Measurements from ENCODE around the gene PSKH1. TPM values are rescaled to one million over a fixed set of nuclear protein-coding genes. Genes with fewer than 3 reads are reported as not detected.
A peak's percentile ranks its signal among the peaks of the same experiment; 100 is the strongest.

PSKH1 gene
- total RNA-seq = 10 to 100 TPM; 26.6 to 28.6 TPM
- 10 to 100 TPM; 20.8 to 34.5 (median 22.2) TPM for polyA plus RNA-seq
- total RNA-seq = 9.3 to 24.4 (median 18.7) reads per million in 6 experiments

DNA sequence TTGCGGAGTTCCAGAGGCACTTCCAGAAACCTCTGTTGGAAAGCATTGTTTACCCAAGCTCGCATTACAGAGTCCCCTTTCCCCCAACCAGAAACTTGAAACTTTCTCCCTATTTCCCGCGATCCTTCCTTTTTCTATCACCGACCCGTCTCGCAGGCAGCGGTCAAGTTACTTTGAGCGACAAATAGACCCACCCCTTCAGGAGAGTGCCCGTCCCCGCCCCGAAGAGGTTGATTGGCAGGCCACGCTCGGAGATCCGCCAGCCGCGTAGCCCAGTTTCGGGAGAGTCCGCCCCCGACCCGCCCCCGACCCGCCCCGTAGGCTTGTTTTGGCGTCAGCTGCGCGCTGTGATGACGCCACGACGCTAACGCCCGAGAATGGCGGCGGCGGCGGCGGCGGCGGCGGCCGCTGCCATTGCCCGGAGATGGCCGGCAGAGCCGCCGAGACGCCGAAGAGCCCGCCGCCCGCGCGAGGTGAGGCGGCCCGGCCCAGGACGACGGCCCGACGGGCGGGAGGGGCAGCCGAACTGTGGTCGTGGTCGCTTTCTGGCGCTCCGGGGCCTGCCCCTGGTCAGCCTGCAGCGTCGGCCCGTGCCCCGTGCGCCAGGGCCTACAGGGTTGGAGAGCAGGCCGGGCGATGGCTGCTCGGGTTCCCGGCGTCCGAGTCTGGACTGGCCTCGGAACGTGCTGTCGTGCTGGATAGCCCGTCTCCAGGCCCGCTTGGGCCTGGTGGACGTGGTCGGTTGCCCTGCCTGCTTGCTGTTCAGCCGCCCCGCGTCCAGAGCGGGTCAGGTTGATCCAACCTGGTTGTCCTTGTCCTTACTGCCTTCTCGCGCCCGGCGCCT, at the start of gene PSKH1:
TSS of gene PSKH1 (plus strand) at position 356 of the 844 bp plus-strand sequence. CDS start 15,496 bp downstream, outside the sequence.
- Mint-ChIP-seq H3K4me1 (peaks cover 15 to 48% (median 39%) of the 10 kb centered on the region in 4 donors), H3K27ac (peak within 1 kb of the TSS; percentile 73 to 99 (median 97)), H3K36me3 (peaks cover 0 to 3% (median 0%) of the 10 kb centered on the region in 3 donors), H3K4me3 (peak within 1 kb of the TSS; percentile 89 to 99 (median 94)), H3K27me3 (no peaks in the 10 kb centered on the region), H3K9me3 (no peaks in the 10 kb centered on the region)
- peak; percentile 82 to 96 (median 89) for DNase-seq
- ATAC-seq = peak; percentile 97 to 98
- POLR2A ChIA-PET = interaction anchor here (0.6 to 3.2 kb wide), 11 partner anchors 11 to 372 kb away, joined by 3 to 15 read pairs (median 3); partner anchors contain the start of genes EDC4 and PSMB10

GRCh38 chr16:67843343-67843765, 49.7 kb upstream of the PSKH1 start:
- H3K9me3 Mint-ChIP-seq = no peaks in the 10 kb centered on the region
- peak overlapping the region; percentile 93 to 96 (median 96) for H3K4me3 Mint-ChIP-seq
- peaks cover 15 to 51% (median 45%) of the 10 kb centered on the region in 4 donors for H3K4me1 Mint-ChIP-seq
- DNase-seq (peak in 2 of 10 donors; percentile 37 to 81), ATAC-seq (no peak)
- POLR2A ChIA-PET = interaction anchor here (0.6 to 3.1 kb wide), 18 partner anchors 10 to 442 kb away, joined by 3 to 15 read pairs (median 4); partner anchors contain the start of genes EDC4, NFATC3, PSMB10 and RANBP10
- no peaks in the 10 kb centered on the region for H3K27me3 Mint-ChIP-seq
- no peaks in the 10 kb centered on the region for H3K36me3 Mint-ChIP-seq
- H3K27ac Mint-ChIP-seq = peak overlapping the region; percentile 83 to 97 (median 96)

DNA sequence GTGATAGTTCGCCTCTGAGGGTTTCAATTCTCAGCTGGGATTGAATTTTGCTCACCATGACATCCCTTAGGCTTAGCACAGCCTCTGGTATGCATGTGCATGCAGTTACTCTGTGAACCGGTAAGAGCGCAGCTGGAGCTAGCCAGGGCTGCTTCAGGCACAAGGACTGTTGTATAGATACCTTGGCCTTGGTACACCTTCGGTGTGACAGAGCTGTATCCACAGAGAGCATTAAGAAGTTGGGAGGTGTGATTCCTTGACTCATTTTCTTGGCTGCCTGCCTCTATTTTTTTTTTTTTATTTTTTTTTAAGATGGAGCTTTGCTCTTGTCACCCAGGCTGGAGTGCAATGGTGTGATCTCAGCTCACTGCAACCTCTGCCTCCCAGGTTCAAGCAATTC, 48.6 kb upstream of the PSKH1 start:
- POLR2A ChIA-PET = interaction anchor here (0.6 to 3.1 kb wide), 10 partner anchors 9 to 226 kb away, joined by 3 to 15 read pairs (median 8); partner anchors contain the start of genes EDC4, PSMB10, RANBP10 and TSNAXIP1
- Mint-ChIP-seq H3K4me1 (peaks cover 18 to 59% (median 49%) of the 10 kb centered on the region in 4 donors), H3K36me3 (no peaks in the 10 kb centered on the region), H3K4me3 (peak overlapping the region; percentile 66 to 96 (median 94)), H3K9me3 (no peaks in the 10 kb centered on the region), H3K27ac (peak overlapping the region in 9 of 10 donors; percentile 57 to 97 (median 90)), H3K27me3 (no peaks in the 10 kb centered on the region)
- no peak for ATAC-seq
- DNase-seq = no peak

- ATAC-seq (no peak), DNase-seq (no peak)
- H3K36me3 Mint-ChIP-seq = peaks cover 0 to 3% (median 0%) of the 10 kb centered on the region in 3 donors
- H3K4me3 Mint-ChIP-seq = peak overlapping the region; percentile 80 to 96 (median 88)
- peaks cover 18 to 63% (median 52%) of the 10 kb centered on the region in 4 donors for H3K4me1 Mint-ChIP-seq
- H3K9me3 Mint-ChIP-seq = no peaks in the 10 kb centered on the region
- no peaks in the 10 kb centered on the region for H3K27me3 Mint-ChIP-seq
- POLR2A ChIA-PET = interaction anchor here (0.6 to 3.1 kb wide), 7 partner anchors 10 to 52 kb away, joined by 3 to 14 read pairs (median 5); partner anchors contain the start of genes EDC4, RANBP10 and TSNAXIP1
- H3K27ac Mint-ChIP-seq = peak overlapping the region; percentile 85 to 96 (median 94)
These were observed 47.6 kb upstream of the PSKH1 start for GRCh38 chr16:67845291-67846062.

GRCh38 chr16:67846063-67846319, 47.1 kb upstream of the PSKH1 start:
- ATAC-seq = no peak

DNA sequence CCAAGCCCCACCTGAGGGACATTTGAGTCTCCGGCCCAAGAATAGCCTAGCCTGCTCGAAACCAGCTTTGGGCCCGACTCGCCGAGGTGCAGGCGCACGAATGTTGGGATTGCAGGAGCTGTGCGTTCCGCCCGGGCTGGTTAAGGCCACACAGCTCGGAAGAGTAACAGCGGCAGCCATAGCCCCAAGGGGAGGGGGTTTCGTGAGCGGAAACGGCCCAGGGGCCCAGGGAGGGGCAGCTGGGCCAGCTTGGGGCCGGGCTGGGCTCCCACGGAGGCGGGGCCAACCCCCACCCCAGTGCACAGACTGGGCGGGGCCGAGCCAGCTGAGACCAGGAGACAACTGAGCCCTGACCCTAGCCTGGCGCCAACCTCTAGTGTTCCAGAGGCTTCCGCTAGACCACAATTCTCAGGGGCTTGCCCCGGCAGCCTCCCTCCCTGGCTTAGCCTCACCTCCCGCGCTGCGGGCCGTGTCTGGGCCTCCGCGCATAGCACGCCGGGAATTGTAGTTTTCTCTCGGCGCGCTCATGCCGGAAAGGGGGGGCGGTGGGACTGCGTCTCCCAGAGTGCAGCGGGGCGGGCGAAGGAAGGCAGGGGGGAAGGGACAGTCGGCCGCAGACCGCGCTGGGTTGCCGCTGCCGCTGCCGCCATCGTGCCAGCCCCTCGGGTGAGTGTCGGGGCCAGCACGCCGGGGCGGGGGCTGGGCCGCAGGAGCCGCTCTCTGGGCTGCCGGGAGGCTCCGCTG, 46.6 kb upstream of the PSKH1 start, which contains the start of gene NUTF2:
TSS of gene NUTF2 (plus strand) at position 614 of the 744 bp plus-strand sequence. CDS start 18,198 bp downstream, outside the sequence.
- Mint-ChIP-seq H3K27me3 (no peaks in the 10 kb centered on the region), H3K9me3 (no peaks in the 10 kb centered on the region), H3K4me3 (peak within 1 kb of the TSS; percentile 80 to 96 (median 89)), H3K4me1 (peaks cover 17 to 70% (median 49%) of the 10 kb centered on the region in 4 donors), H3K27ac (peak within 1 kb of the TSS; percentile 88 to 96 (median 94)), H3K36me3 (peaks cover 0 to 3% (median 0%) of the 10 kb centered on the region in 3 donors)
- DNase-seq (peak; percentile 89 to 99 (median 96)), ATAC-seq (peak; percentile 61 to 65)
- POLR2A ChIA-PET = interaction anchor here (0.9 to 1.3 kb wide), 8 partner anchors 13 to 365 kb away, joined by 3 to 9 read pairs (median 5); partner anchors contain the start of genes ATP6V0D1, EDC4, RANBP10 and TSNAXIP1

More at GRCh38 chr16:67846063-67846319, 47.1 kb upstream of the PSKH1 start:
- Mint-ChIP-seq H3K4me1 (peaks cover 18 to 67% (median 52%) of the 10 kb centered on the region in 4 donors), H3K27me3 (no peaks in the 10 kb centered on the region), H3K4me3 (peak overlapping the region; percentile 80 to 96 (median 88)), H3K27ac (peak overlapping the region; percentile 85 to 96 (median 94)), H3K36me3 (peaks cover 0 to 3% (median 0%) of the 10 kb centered on the region in 3 donors), H3K9me3 (no peaks in the 10 kb centered on the region)
- POLR2A ChIA-PET = interaction anchor here (0.9 to 1.3 kb wide), 7 partner anchors 12 to 290 kb away, joined by 3 to 9 read pairs (median 5); partner anchors contain the start of genes EDC4, RANBP10 and TSNAXIP1
- DNase-seq = no peak

- DNase-seq = peak in 1 of 10 donors; percentile 55
- POLR2A ChIA-PET = interaction anchor here (1.2 to 1.3 kb wide), 3 partner anchors 15 to 366 kb away, joined by 3 to 6 read pairs (median 5); partner anchors contain the start of gene ATP6V0D1
- Mint-ChIP-seq H3K4me1 (peaks cover 16 to 68% (median 46%) of the 10 kb centered on the region in 4 donors), H3K27me3 (no peaks in the 10 kb centered on the region), H3K4me3 (peak within 1 kb of the TSS; percentile 80 to 96 (median 89)), H3K36me3 (peaks cover 0 to 3% (median 0%) of the 10 kb centered on the region in 3 donors), H3K27ac (peak within 1 kb of the TSS; percentile 53 to 96 (median 90)), H3K9me3 (no peaks in the 10 kb centered on the region)
- peak; percentile 49 to 52 for ATAC-seq
These were observed 45.8 kb upstream of the PSKH1 start, which contains the start of gene CENPT for GRCh38 chr16:67847064-67847861. CENPT (minus strand) TSS chr16:67847693; CDS start chr16:67833859, 13,834 bp downstream.

DNA sequence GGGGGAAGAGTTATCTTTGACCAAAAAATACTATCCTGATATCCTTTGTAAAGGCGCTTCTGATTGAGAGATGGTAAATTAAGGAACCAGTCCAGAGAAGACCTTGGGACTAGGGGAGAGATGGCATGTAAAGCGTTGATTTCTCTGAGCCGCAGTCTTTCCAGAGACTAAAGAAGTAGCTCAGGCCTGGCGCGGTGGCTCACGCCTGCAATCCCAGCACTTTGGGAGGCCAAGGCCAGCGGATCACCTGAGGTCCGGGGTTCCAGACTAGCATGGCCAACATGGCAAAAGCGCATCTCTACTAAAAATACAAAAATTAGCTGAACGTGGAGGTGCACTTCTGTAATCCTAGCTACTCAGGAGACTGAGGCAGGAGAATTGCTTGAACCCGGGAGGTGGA, 44.9 kb upstream of the PSKH1 start:
- Mint-ChIP-seq H3K4me3 (peak overlapping the region; percentile 77 to 96 (median 88)), H3K4me1 (peaks cover 16 to 66% (median 42%) of the 10 kb centered on the region in 4 donors), H3K27me3 (no peaks in the 10 kb centered on the region), H3K9me3 (no peaks in the 10 kb centered on the region), H3K27ac (peak overlapping the region in 6 of 10 donors; percentile 25 to 89 (median 66)), H3K36me3 (peaks cover 0 to 3% (median 0%) of the 10 kb centered on the region in 3 donors)
- ATAC-seq (no peak), DNase-seq (no peak)
- POLR2A ChIA-PET = interaction anchor here (1.3 kb wide), 1 partner anchor 25 kb away, joined by 3 read pairs; the partner anchor contains the start of gene EDC4

GRCh38 chr16:67853670-67854069, 39.4 kb upstream of the PSKH1 start:
- no peak for ATAC-seq
- Mint-ChIP-seq H3K9me3 (no peaks in the 10 kb centered on the region), H3K36me3 (peaks cover 0 to 10% (median 0%) of the 10 kb centered on the region in 3 donors), H3K27ac (no peak overlapping the region), H3K4me3 (peak overlapping the region in 1 of 10 donors; percentile 51), H3K27me3 (no peaks in the 10 kb centered on the region), H3K4me1 (peaks cover 13 to 60% (median 34%) of the 10 kb centered on the region in 4 donors)
- DNase-seq = no peak
- POLR2A ChIA-PET = interaction anchor here (0.7 kb wide), 1 partner anchor 292 kb away, joined by 3 read pairs; the partner anchor contains the start of gene CTCF

DNA sequence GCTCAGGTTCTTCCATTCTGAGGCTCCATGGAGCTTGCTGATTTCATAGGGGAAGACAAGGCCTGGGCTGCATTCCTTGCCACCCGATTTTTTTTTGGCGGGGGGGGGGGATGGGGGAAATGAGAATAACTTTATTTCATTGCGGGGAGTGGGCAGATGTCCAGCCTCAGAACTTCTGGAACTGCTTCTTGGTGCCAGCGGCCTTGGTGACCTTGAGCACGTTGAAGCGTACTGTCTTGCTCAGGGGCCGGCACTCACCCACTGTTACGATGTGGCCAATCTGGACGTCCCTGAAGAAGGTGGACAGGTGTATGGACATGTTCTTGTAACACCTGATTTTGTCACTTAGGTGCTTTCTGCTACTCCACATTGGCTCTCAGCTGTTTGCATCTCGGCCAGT, 37.3 kb upstream of the PSKH1 start:
- no peaks in the 10 kb centered on the region for H3K9me3 Mint-ChIP-seq
- no peaks in the 10 kb centered on the region for H3K27me3 Mint-ChIP-seq
- H3K4me1 Mint-ChIP-seq = peaks cover 12 to 45% (median 32%) of the 10 kb centered on the region in 4 donors
- no peak overlapping the region for H3K4me3 Mint-ChIP-seq
- H3K27ac Mint-ChIP-seq = peak overlapping the region in 1 of 10 donors; percentile 19
- POLR2A ChIA-PET = interaction anchor here (0.5 kb wide), 1 partner anchor 268 kb away, joined by 4 read pairs; no protein-coding TSS in a partner anchor
- ATAC-seq (no peak), DNase-seq (no peak)
- peaks cover 0 to 8% (median 0%) of the 10 kb centered on the region in 3 donors for H3K36me3 Mint-ChIP-seq

All from naive thymus-derived CD8-positive, alpha-beta T cell (primary cell).